UCSD-AML1 (cell line): Measurements from ENCODE around the gene SH3D19.
"Not testable (repeated sequence)": the region's sequence is repeated elsewhere in the genome, so short reads cannot be mapped to it uniquely, and the experiment has no call there.

Experiments used
- DNase-seq: peaks from one replicate; lab custom pipeline; 2025; ENCODE audit not compliant: unreplicated experiment; lab: John Stamatoyannopoulos, UW

The SH3D19 gene

DNA sequence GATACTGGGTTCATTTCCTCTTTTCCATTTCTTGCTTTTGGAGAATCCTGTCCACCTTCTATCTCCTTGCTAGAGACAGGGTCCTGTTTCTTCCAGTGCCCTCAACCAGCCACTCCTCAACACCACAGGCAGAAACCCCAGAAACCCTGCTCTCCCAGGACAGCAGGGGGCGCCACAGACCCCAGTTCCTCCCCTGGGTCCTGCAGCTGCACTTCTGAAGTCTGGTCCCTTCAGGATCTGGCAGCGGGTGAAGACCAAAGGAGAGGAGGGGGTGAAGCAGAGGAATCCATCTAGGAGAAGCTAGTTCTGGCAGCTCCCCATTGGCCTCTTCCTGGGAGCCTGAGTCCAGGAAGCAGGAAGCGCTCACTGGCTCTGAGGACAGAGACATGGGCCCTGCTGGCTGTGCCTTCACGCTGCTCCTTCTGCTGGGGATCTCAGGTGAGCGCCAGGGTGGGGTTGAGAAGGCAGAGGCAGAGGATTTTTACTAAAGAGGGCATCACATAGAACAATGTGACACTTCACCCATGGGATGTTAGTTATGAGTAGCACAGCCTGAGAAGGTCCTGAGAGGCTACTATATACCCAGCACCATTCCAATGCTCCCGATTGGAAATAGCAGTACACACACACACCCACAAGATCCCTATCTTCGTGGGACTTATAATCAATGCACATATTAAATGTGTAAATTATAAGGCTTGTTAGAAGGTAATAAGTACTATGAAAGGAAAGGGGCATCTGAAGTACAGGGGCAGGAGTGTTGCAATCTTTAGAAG is 48.4 kb downstream of the SH3D19 start, which contains the start of gene PRSS48:
Gene PRSS48 (plus strand): TSS at position 375 of the 776 bp plus-strand sequence. CDS start 12 bp downstream, at position 387.
- peak; percentile 59 for DNase-seq

GRCh38 chr4:151268905-151269304 is 56.5 kb downstream of the SH3D19 start:
- not testable (repeated sequence) for DNase-seq

- DNase-seq, result no peak
Observed at GRCh38 chr4:151267822-151268535, 57.4 kb downstream of the SH3D19 start.

DNA sequence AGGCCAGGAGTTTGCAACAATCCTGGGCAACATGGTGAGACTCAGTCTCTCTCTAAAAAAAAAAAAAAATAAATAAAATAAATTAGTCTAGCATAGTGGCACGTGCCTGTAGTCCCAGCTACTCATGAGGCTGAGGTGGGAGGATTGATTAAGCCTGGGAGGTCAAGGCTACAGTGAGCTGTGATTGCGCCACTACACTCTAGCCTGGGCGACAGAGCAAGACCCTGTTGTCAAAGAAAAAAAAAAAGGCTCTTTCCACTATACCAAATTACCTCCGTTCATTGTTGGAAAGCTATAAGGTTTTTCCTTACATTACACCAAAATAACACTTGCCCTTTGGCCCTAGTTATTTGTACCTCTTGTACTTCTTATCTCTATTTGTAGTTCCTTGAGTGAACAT is 58.3 kb downstream of the SH3D19 start:
- no peak for DNase-seq

DNA sequence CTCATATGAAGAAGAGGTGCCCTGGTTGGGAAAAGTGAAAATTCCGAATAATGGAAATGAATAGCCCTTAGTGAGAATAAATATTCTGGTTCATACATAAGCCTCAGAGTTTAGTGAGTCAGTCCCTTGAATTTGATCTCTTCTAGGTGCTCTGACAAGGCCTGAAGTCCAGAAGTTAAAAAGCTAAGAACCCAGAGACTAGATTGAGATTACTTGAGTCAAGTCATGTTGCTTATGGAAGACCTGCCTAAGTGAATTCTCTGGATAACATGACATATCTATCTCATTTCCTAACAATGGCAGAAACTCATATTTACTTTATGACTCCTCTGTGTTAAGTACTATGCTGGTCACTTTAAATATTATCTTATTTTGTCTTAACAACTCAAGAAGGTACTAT is 58.9 kb downstream of the SH3D19 start:
- DNase-seq, result no peak

DNA sequence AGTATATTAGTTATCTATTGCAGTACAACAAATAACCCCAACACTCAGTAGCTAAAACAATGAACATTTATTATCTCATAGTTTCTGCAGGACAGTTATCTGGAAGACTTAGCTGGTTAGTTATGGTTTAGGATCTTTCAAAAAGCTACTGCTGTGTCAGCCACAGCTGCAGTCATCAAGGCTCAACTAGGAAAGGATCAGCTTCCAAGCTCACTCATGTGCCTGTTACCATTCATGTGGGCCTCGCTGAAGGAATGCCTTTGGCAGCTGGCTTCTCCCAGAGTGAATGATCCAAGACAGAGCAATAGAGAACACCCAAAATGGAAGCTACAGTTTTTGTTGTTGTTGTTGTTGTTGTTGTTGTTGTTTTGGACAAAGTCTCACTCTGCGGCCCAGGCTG is 62.0 kb downstream of the SH3D19 start:
- DNase-seq, result no peak

DNA sequence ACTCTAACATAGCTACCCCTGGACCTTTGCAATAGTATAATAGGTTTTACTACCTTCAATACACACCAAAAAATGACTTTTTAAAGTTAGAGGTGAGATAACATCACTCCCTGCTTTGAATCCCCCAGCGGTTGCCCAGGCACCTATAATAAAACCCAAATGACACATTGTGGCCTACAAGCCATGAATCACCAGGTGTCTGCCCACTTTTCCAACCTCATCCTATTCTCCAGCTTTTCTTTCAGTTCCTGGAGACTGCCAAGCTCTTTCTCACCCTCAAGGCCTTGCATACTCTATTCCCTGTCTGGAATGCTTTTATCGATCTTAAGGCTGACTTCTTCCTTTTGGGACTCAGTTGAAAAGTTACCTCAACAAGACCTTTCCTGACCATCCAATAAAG is 64.9 kb downstream of the SH3D19 start:
- DNase-seq, result no peak

DNA sequence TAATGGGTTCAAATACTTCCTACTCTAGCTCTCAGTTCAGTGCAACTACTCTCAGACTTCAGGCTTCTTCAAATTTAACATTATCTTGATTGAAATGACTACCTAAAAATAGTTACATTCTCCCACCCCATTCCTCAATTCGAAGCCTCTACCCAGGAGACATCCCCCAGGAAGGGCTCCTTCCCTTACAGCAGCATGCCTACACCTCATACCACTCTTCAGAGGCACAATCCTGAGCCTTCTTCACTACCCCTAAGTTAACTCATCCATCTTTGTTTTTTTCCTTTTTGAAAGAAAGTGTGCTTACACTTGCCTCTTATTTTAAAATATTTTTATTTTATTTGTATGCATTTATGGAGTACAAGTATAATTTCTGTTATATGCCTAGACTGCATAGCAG is 65.7 kb downstream of the SH3D19 start:
- no peak for DNase-seq

DNA sequence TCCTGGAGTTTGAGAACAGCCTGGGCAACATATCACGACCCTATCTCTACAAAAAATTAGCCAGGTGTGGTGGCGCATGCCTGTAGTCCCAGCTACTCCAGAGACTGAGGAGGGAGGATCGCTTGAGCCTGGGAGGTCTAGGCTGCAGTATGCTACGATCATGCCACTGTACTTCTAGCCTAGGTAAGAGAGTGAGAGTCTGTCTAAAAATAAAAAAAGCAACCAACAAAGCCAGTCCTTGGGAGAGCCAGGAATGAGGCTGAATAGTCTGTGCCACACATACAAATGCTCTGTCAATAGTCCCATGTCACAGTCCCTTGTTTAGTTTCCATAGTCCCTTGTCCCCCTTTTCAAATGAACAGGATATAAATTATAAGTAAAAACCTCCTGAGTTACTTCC is 67.7 kb downstream of the SH3D19 start:
- no peak for DNase-seq

DNA sequence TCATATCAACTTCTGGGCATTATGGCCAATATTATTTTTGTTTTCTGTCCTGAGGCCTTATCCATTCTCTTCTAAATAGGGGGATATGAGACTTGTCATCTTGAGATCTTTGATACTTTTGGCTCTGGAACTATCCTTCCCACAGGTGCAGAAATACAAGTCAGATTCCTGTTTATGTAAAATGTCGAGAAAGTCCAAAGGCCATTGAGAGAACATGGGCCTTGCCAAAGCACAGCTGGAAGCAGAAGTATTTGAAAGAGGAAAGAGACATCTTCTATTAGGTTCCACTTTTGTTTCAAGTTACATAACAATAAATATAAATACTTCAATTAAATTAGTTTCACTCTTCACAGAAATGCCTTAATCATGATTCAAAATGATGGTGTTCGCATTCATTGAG is 69.3 kb downstream of the SH3D19 start:
- no peak for DNase-seq

GRCh38 chr4:151255680-151256079 is 69.7 kb downstream of the SH3D19 start:
- DNase-seq, result not testable (repeated sequence)

DNA sequence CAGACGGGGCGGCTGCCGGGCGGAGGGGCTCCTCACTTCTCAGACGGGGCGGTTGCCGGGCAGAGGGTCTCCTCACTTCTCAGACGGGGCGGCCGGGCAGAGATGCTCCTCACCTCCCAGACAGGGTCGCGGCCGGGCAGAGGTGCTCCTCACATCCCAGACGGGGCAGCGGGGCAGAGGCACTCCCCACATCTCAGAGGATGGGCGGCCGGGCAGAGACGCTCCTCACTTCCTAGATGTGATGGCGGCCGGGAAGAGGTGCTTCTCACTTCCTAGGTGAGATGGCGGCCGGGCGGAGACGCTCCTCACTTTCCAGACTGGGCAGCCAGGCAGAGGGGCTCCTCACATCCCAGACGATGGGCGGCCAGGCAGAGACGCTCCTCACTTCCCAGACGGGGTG is 70.2 kb downstream of the SH3D19 start:
- DNase-seq, result not testable (repeated sequence)

DNA sequence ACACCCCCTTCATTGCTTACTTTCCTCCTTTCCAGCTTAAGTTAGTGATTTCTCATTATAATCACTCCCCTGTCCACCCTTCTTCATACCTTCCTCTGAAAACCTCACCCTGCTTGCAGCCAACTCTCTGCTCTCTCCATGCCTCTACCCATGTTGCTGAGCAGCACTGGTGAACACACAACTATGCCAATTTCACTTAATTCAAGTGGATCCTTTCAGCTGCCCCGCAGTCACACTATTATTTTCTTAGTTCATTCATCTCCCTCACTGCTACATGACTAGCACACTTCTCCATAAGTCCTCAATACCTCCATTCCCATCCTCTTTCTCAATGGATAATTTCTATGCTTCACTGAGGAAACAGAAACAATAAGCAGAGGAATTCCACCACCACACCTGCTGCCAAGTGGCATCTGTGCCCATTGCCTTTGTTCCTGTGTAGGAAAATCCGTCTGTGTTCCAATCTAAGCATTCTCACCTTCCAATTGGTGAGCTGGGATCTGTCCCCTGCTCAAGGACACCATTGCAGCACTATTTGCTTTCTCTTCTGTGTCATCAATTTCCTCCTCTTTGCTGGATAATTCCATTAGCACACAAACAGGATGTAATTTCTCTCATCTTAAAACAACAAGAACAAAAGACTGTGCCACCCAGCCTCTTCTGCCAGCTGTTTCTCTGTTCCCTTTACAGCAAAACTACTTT is 73.7 kb downstream of the SH3D19 start:
- DNase-seq, result no peak

DNA sequence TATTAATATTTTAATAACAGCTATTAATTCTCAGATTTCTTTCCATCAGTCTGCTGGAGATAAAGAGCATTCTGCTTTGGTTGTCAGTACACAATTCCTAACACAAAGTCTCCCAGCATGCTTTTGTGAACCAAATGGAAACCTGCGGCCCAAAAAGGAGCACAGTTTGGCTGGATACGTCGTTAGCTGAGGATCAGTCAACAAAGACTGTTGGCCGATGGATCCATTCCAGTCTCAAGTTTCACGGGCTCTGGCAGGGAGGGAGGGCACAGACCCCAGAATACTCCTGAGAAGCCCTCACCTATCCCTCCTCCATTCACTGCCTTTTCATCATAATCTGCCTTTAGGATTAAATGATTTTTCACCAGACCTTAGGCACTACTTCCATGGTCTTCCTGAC is 74.7 kb downstream of the SH3D19 start:
- no peak for DNase-seq

GRCh38 chr4:151248519-151248918 is 76.9 kb downstream of the SH3D19 start:
- DNase-seq, result no peak

GRCh38 chr4:151247395-151247794 is 78.0 kb downstream of the SH3D19 start:
- DNase-seq, result no peak

DNA sequence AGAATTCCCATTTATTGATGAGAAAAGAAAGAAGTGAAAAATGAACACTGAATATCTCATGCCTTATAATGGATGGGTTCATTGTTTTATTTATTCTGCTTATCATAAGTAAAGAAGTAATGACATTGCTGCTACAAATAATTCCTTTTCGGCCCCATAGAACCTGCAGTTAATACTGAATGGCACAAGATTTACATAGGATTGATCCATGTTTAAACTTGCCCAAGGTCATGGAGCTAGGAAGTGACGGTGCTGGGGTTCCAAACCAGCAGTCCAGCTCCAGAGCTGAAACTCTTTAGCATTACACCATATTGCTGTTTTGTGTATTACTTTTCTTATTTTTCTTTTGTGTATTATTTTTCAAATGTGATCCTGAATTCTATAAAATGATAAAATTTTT is 78.7 kb downstream of the SH3D19 start:
- no peak for DNase-seq

GRCh38 chr4:151242305-151242704 is 83.1 kb downstream of the SH3D19 start:
- no peak for DNase-seq

DNA sequence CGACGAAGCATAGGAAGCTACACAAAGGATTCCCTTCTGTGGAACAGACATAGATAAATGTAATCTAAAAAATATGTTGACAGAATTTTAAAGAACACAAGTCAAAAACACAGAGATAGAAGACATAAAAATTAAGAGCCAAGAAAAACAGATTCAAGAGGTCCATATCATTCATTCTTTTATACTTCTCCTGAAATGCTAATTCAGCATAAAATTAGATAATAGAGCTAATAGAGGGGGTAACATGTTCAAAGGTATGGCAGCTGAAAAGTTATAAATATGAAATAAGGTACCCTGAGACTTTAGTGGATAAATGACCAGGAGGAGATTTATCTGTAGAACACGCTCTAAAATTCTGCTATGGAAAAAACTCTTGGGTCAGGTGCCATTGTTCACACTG is 85.8 kb downstream of the SH3D19 start:
- DNase-seq, result no peak

DNA sequence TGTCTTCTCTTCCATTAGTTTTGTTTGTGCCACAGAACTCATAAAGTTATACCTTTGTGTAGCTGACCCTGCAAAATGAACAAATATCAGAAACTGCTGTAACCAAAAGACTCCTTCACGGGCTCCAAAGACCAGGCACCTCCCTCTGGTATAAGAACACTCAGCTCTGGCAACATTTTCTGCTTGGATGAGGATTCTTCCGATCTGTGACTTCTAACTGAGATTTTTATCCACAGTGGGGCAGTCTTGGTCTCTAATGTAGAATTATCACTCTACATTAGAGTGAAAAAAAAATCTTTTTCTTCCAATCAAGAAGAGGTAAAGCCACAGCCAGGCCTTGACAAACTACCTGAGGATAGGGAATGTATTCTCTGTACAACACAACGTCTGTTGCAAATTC is 86.9 kb downstream of the SH3D19 start:
- DNase-seq, result no peak

GRCh38 chr4:151236036-151236435 is 89.4 kb downstream of the SH3D19 start:
- DNase-seq, result no peak

GRCh38 chr4:151235373-151235772 is 90.0 kb downstream of the SH3D19 start:
- not testable (repeated sequence) for DNase-seq
